Measurements from ENCODE around the gene GNA12.
A peak's percentile ranks its signal among the peaks of the same experiment; 100 is the strongest.
"Not testable (repeated sequence)": the region's sequence is repeated elsewhere in the genome, so short reads cannot be mapped to it uniquely, and the experiment has no call there.

Gene GNA12

GRCh38 chr7:2680792-2681490 lies 163.2 kb downstream of the GNA12 start:
- Histone ChIP-seq H3K4me1 (ENCODE audit: insufficient read depth, low read length) (no peaks in the 10 kb centered on the region), H3K27ac (ENCODE audit: low read length) (no peak overlapping the region), H3K9ac (ENCODE audit: low read depth, low read length) (no peak overlapping the region), H2AFZ (ENCODE audit: low read depth, low read length) (no peak overlapping the region), H3K36me3 (ENCODE audit: insufficient read depth, low read length) (no peaks in the 10 kb centered on the region), H3K79me2 (ENCODE audit: insufficient read depth, low read length) (no peaks in the 10 kb centered on the region), H3K9me3 (ENCODE audit: insufficient read depth, low read length, severe bottlenecking) (no peaks in the 10 kb centered on the region), H3K27me3 (ENCODE audit: insufficient read depth, low read length, poor library complexity) (no peaks in the 10 kb centered on the region), H3K4me3 (ENCODE audit: low read depth in 1 of 2, low read length in 2 of 2) (no peak overlapping the region), H4K20me1 (ENCODE audit: insufficient read depth, low read length) (no peaks in the 10 kb centered on the region), H3K4me2 (ENCODE audit: insufficient read depth, low read length) (no peak overlapping the region)
- DNase-seq, result no peak
- peak; percentile 32 for TF ChIP-seq CTCF (IDR thresholded peaks at IDR 0.05; ENCODE audit: borderline replicate concordance, extremely low read depth, low read length, poor library complexity, severe bottlenecking)
- TF ChIP-seq EZH2 (IDR thresholded peaks at IDR 0.05; ENCODE audit: borderline replicate concordance, low read depth, low read length, severe bottlenecking), result no peak
- ATAC-seq (ENCODE audit: insufficient read depth, low read depth), result no peak

- Histone ChIP-seq H3K4me2 (ENCODE audit: insufficient read depth, low read length) (no peak overlapping the region), H2AFZ (ENCODE audit: low read depth, low read length) (no peak overlapping the region), H3K27me3 (ENCODE audit: insufficient read depth, low read length, poor library complexity) (no peaks in the 10 kb centered on the region)
These were observed 163.9 kb downstream of the GNA12 start for GRCh38 chr7:2680256-2680655.

GRCh38 chr7:2679135-2680127 lies 164.7 kb downstream of the GNA12 start:
- DNase-seq, result not testable (repeated sequence)

More at GRCh38 chr7:2680256-2680655, 163.9 kb downstream of the GNA12 start:
- TF ChIP-seq EZH2 (IDR thresholded peaks at IDR 0.05; ENCODE audit: borderline replicate concordance, low read depth, low read length, severe bottlenecking) (no peak), CTCF (IDR thresholded peaks at IDR 0.05; ENCODE audit: borderline replicate concordance, extremely low read depth, low read length, poor library complexity, severe bottlenecking) (no peak)
- Histone ChIP-seq H3K4me3 (ENCODE audit: low read depth in 1 of 2, low read length in 2 of 2) (no peak overlapping the region), H3K27ac (ENCODE audit: low read length) (no peak overlapping the region), H4K20me1 (ENCODE audit: insufficient read depth, low read length) (no peaks in the 10 kb centered on the region), H3K36me3 (ENCODE audit: insufficient read depth, low read length) (no peaks in the 10 kb centered on the region), H3K79me2 (ENCODE audit: insufficient read depth, low read length) (no peaks in the 10 kb centered on the region), H3K4me1 (ENCODE audit: insufficient read depth, low read length) (no peaks in the 10 kb centered on the region), H3K9me3 (ENCODE audit: insufficient read depth, low read length, severe bottlenecking) (no peaks in the 10 kb centered on the region), H3K9ac (ENCODE audit: low read depth, low read length) (no peak overlapping the region)
- ATAC-seq (ENCODE audit: insufficient read depth, low read depth) (no peak), DNase-seq (no peak)

GRCh38 chr7:2678454-2678853 lies 165.7 kb downstream of the GNA12 start:
- H3K27me3 ChIP-seq (ENCODE audit: insufficient read depth, low read length, poor library complexity); H3K4me2 ChIP-seq (ENCODE audit: insufficient read depth, low read length); H3K79me2 ChIP-seq (ENCODE audit: insufficient read depth, low read length); H3K9me3 ChIP-seq (ENCODE audit: insufficient read depth, low read length, severe bottlenecking); ATAC-seq (ENCODE audit: insufficient read depth, low read depth); H3K36me3 ChIP-seq (ENCODE audit: insufficient read depth, low read length); H3K4me1 ChIP-seq (ENCODE audit: insufficient read depth, low read length); H4K20me1 ChIP-seq (ENCODE audit: insufficient read depth, low read length); DNase-seq; H2AFZ ChIP-seq (ENCODE audit: low read depth, low read length); H3K9ac ChIP-seq (ENCODE audit: low read depth, low read length); H3K4me3 ChIP-seq (ENCODE audit: low read depth in 1 of 2, low read length in 2 of 2); H3K27ac ChIP-seq (ENCODE audit: low read length): not testable (repeated sequence)

More at GRCh38 chr7:2679135-2680127, 164.7 kb downstream of the GNA12 start:
- H4K20me1 ChIP-seq (ENCODE audit: insufficient read depth, low read length); H3K9me3 ChIP-seq (ENCODE audit: insufficient read depth, low read length, severe bottlenecking); H3K4me3 ChIP-seq (ENCODE audit: low read depth in 1 of 2, low read length in 2 of 2); H3K4me1 ChIP-seq (ENCODE audit: insufficient read depth, low read length); H3K27ac ChIP-seq (ENCODE audit: low read length); H3K36me3 ChIP-seq (ENCODE audit: insufficient read depth, low read length); ATAC-seq (ENCODE audit: insufficient read depth, low read depth); H2AFZ ChIP-seq (ENCODE audit: low read depth, low read length); H3K4me2 ChIP-seq (ENCODE audit: insufficient read depth, low read length); H3K79me2 ChIP-seq (ENCODE audit: insufficient read depth, low read length); H3K9ac ChIP-seq (ENCODE audit: low read depth, low read length); H3K27me3 ChIP-seq (ENCODE audit: insufficient read depth, low read length, poor library complexity): not testable (repeated sequence)

Measured in DND-41 (cell line).